Iris pigment epithelial cell (primary cell): ENCODE measurements around the gene PLP2.
"Not testable (repeated sequence)": the region's sequence is repeated elsewhere in the genome, so short reads cannot be mapped to it uniquely, and the experiment has no call there.

ENCODE experiments used
- DNase-seq: peaks from one replicate; pipeline ENCODE4 v3.0.0-alpha.2; 2011; ENCODE audit warnings: low read depth

Gene PLP2

DNA sequence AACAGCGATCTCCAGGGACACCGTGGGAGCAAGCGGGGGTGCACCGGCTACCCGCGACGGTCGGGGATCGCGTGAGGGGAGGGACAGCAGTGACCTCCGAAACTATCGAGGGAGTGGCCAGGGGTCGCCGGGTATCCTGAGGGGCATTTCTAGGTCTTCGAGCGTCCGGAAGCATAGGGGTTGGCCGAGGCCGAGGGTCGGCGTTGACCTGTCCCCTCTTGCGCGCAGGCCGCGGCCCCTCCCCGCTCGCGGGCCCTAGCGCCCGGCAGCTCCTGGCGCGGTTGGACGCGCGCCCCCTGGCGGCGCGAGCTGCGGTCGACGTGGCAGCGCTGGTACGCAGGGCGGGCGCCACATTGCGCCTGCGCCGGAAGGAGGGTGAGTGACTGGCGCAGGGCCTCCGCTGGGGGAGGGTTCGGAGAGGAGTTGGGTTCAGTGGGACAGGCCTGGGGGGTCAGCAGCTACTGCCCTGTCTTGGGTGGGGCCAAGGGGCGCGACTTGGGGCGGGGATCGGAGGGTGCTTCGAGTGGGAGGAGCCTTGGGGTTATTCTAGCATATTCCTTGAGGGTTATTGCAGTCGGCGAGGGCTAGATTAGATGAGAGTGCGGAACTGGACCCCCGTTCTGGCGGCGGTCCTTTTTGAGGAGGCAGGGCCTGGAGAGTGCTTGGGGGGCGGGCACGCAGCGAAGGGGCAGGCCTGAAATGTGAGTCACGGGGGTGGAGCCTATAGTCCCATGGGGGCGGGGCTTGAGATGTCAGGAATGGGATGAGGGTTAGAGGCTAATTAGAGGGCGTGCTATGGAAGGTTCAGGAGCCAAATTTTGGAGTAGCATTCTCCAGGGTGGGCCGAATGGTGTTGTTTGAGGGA is 7.9 kb upstream of the PLP2 start:
- DNase-seq: peak; percentile 74

DNA sequence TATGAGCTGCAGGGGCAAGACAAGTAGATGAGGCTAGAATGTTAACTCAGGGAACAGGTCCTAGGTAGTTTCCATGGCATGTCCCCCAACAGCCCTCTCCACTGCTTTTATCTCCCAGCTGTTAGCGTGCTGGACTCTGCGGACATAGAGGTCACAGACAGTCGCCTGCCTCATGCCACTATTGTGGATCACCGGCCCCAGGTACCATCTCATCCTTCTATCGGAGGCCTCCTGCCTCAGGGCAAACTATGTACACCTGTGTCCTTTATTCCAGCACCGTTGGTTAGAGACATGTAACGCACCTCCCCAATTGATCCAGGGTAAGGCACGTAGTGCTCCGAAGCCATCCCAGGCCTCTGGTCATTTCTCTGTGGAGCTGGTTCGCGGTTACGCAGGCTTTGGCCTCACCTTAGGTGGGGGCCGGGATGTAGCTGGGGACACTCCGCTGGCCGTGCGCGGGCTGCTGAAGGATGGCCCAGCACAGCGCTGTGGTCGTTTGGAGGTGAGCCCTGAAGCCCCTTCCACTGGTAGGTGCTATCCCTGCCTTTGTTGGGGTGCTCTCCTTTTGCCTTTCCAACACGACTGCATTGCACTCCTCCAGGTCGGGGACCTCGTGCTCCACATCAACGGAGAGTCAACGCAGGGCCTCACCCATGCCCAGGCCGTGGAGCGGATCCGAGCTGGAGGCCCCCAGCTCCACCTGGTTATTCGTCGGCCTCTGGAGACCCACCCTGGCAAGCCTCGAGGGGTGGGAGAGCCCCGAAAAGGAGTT is 6.9 kb upstream of the PLP2 start:
- no peak for DNase-seq

DNA sequence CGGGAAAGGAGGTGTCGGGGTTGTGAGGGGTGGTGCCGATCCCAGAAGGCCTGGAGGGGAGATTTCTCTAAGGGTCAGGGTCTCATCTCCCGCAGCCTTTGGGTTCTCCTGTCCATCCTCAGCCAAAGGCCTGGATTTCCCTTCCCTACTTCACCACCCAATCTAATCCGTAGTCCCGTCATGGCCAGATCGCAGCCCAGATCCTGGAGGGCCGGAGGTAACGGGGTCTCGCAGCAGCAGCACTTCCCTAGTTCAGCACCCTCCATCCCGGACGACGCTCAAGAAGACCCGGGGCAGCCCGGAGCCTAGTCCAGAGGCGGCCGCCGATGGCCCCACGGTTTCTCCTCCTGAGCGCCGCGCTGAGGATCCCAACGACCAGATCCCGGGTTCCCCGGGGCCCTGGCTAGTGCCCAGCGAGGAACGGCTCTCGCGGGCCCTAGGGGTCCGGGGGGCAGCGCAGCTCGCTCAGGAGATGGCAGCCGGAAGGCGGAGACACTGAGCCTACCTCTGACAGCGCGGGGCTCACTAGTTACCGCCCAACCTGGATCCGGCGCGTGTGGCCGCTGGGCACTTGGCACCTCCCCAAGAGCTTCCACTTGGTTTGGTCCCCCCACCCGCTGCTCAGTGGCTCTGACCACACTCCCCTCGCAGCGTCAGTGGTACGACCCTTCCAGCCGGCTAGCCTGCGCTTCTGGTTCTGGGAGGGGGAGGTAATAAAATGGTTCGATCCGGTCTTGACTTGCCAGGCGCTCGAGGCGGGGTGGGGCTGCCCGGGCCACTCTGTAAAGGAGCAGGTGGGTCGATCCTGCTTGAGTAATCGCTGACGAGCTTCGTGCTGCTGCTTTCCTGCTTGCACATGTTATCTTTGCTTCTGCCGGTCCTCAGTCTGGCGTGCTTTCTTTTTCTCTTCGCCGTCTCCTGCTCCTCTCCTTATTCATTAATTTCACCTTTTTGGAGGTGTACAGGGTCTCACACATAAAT is 5.5 kb upstream of the PLP2 start:
- DNase-seq: peak; percentile 79

DNA sequence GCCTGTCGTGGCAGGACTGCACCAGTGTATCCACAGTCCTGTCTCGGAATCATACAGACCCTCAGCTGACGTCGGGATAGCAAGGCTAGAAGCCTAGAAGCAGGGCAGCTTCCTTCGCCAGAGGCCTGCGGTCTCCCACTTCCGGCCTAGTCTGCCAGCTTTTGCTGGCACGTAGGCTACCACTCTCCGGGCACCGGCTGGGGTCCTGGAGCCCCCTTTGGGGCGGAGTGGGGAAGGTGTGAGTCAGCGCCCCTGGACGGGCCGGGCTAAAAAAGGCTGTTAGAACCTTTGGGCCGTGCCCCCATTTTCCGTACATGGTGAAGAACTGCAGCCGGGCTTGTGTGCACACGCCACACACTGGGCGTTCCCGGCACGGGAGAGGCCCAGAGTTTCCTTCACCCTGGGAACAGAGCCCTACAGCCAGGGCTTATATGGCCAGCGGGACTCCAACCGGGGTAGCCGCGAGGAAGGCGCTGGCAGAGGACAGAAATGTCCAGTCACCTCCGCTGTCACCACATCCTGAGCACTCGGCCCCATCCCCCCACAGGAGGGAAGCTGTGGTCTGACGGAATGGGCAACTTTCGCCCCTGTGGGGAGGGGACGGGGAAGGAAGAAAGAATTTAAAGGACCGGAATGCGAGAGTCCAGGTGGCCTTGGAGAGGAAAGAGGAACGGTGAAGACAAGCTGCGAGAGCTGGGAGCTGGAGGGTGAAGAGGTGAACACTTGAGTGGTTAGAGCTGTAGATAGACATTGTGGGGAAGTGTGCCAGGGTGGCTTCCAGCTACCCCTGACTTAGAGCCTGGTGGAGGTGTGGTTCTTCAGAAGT is 4.6 kb upstream of the PLP2 start:
- DNase-seq: peak; percentile 64

DNA sequence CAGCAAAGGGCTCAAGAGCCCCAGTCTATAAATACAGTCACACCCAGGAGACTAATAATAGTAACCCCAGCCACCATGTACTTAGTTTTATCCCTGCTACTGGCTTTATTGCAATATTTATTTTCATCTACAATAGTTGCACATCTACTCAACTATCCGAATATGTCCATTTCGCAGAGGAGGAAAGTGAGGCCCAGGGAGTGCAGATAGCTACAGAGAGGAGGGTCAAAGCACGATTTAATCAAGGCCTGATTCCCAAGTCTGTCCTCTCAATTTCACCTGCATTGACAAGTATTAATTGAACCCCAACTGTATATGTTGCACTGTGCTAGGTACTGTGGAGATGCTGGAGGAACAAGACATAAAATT is 4.0 kb upstream of the PLP2 start:
- no peak for DNase-seq

DNA sequence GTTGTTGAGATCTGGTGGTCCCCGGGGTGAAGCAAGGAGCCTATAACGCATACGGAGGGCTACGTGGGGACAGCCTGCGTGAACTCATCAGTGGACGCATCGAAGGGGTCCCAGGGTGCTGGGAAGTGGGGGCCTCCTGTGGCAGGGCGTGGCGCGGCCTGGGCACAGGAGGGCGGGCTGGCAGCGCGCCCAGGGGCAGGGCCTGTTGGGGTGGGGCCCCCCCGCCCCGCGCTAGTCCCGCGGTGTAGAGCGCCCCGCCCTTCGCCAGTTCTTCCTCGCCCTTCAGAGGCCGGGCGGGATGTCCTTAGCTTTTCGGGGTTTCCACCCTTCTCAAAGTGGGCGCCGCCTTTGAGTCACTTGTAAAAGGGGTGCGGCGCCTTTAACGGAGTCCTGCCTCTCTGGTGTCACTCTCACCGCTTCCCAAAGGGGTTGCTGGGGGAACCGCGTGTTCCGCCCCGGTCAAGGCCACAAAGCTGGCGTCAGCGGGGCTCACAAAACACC is 632 bp downstream of the PLP2 start:
- DNase-seq: peak; percentile 44

DNA sequence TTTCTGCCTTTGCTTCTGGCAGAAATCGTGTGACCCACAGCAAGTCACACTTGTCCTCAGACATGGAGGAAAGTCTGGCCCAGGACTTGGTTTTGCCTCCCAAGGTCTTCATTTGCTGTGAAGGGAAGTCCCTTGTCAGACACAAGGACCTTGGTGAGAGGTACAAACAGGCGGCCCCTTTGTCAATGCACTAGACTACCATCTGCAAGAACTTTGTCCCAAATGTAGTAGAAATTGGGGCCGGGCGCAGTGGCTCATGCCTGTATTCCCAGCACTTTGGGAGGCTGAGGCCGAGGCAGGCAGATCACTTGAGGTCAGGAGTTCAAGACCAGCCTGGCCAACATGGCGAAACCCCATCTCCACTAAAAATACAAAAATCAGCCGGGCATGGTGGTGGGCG is 1.8 kb downstream of the PLP2 start:
- DNase-seq: not testable (repeated sequence)

DNA sequence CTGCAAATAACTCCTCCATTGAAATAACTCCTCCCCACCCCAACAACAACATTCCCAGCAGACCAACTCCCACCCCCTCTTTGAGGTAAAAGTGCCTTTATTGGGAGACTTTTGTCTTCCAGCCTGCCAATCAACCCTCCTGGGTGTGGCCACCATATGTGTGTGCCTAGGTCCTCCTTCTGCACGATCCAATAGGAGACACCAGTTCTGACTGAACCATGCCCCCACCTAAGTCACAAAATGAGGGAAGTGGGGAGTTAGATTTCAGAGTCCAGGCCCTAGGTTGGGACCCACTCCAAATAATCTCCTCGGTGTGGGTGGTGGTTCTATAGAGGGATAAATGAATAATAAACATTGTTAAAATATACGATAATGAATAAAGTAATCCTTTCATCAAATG is 3.0 kb downstream of the PLP2 start:
- DNase-seq: no peak

DNA sequence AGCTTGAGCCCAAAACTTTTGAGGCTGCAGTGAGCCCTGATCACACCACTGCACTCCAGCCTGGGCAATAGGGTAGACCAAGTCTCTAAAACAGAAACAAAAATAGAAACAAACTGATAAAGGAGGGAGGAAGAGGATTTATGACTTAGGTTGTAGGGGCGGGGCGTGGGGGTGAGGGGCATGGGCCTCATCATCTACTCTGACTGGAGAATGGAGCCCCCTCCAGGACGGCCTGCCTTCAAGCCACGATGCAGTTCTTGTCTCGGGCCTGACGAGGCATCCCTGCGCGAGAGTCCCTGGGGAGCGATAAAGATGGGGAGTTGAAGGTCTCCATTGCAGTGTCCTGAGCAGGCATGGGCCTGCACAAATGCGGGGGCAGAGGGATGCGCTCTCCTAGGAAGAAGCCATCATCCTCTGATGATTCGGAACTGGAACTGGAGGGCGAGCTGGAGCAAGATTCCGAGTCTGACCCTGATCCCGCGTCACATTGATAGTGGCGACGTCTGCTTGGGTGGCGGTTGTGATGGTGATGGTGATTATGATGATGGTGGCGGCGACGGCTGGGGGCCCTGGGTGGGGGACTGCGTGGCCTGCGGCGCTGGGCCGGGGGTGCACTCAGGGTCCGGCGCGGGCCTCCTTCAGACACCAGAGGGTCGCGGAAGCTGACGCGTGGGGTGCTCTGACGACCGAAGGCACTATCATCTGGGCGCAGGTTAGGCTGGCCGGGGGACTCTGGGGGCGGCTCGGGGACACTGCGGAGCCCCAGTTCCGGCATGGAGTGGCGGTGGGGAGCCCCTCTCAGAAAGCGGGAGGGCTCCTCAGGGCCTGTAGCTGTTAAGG is 4.0 kb downstream of the PLP2 start:
- DNase-seq: no peak

DNA sequence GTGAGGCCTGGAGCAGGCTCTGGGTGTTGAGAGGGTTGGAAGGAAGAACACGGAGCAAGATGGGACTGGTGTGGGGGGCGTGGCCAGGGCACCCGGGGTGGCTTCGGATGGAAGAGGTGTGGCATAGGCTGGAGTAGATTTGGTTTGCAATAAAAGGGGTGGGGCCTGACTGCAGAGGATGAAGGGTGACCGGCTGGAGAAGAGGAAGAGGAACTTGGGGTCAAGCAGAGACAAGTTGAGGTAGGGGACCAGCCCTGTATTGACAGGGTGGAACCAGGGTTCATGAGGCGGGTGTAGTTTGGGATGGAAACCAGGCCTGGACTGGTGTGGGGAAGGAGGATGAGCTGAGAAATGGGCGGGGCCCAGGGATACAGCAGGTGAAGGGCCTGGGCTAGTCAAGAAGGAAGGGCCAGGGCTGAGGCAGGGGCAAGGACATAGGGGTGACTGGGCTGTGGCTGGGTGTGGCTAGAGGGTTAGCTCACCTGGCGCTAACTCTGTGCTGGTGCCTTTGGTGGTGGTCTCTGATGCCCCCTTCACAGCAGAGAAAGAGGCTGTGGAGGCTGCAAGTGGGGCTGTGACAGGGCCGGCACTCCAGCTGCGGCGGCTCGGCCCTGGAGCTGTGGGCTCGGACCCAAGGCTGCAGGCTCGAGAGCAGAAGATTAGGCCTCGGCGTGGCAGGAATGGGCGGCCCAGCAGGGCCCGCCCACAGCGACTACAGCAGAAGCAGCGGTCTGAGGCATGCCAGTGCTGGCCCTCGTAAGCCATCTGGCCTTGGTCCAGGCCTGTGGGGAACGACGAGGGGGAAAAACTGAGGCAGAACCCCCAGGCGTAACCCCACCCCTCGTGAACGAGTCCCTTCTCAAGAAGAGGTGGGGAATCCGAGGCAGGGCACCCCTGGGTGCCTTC is 5.0 kb downstream of the PLP2 start:
- DNase-seq: no peak

DNA sequence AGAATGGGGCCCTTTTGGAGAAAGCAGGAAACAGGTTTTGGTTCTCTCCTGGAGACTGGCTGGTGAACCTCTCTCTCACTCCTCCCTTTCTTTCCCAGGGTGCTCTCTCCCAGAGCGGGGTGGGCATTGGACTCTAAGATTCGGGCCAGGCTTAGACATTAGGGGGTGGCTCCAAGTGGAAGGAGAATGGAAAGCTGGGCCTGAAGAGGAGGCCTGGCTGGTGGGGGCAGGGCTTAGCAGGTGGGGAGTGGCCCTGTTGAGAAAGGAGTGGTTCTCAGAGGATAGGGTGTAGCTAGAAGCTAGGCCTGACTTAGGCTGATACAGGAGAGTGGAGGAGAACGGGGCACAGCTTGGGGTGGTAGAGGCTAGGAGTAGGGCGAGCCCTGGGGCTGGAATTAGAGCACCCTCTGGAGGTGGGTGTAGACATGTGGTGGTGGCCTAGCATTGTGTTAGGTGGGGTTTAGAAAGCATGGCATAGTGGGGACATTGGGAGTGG is 5.7 kb downstream of the PLP2 start:
- no peak for DNase-seq

DNA sequence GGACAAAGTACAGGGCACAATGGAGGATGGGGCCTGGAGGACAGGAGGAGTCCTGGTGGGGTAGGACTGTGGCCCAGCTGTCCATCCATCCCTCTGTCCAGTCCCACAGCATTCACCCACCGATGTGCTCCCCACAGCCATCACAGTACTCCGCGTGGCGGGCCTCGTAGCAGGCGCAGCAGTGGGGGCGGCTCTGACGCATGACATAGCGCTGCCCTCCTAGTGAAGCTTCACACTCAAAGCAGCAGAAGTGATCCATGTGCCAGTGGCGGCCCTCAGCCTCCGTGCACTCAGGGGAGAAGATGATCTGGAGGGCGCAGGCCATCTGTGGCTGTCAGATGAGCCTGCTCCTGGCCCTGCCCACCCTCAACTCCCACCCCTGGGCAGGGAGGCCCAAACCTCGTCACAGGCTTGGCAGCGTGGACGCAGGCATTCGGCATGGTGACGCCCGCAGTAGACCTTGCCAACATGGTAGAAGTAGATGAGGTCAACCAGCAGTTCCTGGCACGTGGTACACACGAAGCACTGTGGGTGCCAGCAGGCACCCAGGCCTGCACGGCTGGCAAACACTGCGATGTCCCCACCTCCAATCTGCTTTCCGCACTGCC is 6.3 kb downstream of the PLP2 start:
- no peak for DNase-seq

DNA sequence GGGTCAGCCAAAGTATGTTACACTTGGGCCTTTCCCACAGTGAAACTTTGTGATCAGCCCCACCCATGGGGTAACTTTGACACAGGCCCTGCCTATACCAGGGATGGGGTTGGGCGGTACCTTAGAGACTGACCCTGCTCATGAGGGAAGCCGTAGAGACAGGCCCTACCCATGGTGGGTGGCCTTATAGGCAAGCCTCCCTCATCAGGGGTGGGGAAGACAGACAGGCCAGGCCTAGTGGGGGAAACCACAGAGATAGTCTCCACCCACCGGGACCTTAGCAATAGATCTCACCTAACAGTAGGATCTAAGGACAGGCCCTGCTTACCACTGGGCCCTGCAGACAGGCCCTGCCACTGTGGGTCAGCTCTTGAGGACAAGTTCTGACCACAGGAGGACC is 6.8 kb downstream of the PLP2 start:
- DNase-seq: no peak

DNA sequence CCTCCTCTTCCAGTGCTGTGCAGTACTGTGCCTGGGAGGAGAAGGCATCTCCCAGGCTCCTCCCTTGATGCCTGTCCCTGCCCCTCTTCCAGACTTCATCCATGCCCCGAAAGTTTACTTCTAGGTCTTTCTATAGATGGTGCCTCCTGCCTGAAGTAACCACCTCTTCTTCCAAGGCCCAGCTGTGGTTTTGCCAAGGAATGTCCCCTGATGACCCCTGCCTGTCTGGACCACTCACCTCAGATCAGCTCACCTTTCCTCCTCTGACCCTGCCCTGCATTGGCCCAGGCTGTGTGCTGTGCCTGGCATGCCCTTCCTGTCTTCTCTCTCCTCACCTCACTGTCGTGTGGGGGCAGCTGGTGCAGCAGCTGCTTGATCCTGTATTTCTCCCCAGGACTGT is 7.7 kb downstream of the PLP2 start:
- DNase-seq: no peak

DNA sequence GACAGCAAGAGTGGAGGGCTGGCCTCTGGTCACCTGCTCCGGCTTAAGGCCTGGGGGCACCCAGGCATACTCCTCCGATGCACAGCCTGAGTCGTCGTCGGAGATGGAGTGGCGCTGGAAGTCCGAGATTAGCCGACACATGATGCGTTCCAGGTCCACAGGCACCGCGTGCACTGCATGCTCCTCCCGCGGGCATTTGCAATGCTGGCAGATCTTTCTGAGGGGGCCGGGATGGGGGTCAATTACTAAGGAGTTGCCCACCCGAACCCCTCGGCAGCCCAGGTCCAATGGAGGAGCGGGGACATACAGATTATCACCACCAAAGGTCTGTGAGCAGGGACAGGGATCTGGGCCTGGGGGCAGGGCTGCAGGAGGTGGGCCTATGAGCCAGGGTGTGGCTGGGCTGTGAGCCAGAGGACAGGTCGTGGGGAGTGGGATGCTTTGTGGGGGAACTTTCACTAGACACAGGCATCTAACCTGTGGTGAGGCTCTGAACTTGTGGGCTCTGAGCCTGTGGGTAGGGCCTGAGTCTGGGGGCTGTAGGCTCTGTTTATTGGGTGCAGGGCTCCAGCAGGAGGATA is 12.1 kb downstream of the PLP2 start:
- DNase-seq: no peak

DNA sequence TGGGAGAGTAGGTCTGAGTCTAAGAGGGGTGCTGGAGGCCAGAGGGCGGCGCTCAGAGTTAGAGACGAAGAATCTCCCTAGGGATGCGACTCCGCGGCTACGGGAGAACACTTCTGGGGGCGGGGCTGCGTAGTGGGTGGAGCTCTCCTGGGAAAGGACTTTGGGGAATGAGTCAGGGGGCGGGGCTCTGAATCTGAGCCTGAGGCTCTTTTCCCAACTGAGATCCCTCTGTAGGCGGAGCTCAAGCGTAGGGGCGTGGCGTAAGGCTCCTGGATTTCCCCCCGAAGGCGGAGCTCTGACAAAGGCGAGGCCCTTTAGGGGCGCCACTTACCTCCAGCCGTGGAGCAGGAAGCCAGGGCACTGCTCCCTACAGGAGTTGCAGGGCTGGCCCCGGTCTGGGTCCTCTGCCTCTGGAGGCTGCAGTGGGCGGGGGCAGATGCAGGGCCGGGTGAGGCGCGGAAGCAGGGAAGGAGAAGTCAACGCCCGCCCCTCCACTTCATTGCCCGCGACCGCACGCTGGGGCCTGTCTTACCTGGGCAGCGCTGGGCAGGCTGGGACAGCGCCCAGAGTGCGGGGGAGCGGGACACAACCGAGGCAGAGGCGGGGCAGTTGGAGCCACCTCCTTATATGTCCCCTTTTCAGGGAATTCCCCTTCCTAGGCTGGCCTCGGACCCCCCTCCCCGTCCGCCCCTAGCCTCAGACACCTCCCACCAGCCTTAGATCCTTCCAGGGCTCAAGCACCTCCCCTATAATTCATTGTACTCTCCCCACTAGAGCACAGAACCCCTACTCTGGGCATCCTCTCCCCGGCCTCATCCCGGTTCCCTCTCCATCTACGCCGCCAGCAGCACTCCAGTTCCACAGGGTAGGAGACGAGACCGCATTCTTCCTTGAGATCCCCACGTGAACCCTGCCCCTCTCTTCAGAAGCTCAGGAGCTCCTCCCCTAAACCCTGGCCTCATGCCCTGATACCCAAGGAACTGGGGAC is 12.9 kb downstream of the PLP2 start:
- DNase-seq: peak; percentile 84
